ENCODE results near the gene DYNLT2B. TPM values are rescaled to one million over a fixed set of nuclear protein-coding genes. Genes with fewer than 3 reads are reported as not detected.

The DYNLT2B gene
- total RNA-seq, 3 donors from 2014 or later: 8.5 to 14.9 (median 14.1) TPM

DNA sequence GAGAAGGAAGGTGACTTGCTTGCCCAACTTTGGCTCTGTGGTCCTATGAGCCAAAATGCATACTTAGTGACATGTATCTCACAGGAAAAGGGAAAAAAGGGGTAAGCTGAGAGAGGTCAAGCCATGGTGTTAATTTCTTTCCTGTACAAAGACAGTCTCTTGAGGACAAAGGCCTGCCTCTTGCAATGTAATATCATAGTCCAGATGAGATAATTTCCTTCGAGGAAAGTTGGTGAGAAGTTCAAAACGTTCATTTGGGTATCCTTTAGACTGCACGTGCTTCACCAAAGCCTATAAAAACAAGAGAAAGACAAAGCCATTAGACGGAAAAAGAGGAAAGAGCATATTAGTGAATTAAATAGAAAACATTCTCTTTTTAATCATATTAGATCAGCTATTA, 38.5 kb upstream of the DYNLT2B start:
- TF ChIP-seq POLR2AphosphoS5 (IDR thresholded peaks at IDR 0.05) (no peak), POLR2A (IDR thresholded peaks at IDR 0.05) (no peak)
- TF ChIP-seq, protein P1, sequence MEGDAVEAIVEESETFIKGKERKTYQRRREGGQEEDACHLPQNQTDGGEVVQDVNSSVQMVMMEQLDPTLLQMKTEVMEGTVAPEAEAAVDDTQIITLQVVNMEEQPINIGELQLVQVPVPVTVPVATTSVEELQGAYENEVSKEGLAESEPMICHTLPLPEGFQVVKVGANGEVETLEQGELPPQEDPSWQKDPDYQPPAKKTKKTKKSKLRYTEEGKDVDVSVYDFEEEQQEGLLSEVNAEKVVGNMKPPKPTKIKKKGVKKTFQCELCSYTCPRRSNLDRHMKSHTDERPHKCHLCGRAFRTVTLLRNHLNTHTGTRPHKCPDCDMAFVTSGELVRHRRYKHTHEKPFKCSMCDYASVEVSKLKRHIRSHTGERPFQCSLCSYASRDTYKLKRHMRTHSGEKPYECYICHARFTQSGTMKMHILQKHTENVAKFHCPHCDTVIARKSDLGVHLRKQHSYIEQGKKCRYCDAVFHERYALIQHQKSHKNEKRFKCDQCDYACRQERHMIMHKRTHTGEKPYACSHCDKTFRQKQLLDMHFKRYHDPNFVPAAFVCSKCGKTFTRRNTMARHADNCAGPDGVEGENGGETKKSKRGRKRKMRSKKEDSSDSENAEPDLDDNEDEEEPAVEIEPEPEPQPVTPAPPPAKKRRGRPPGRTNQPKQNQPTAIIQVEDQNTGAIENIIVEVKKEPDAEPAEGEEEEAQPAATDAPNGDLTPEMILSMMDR (IDR thresholded peaks at IDR 0.05): no peak
- DNase-seq (ENCODE audit: low spot score in 2 of 2): no peak
- intact Hi-C loops (cut with DNase I; ENCODE audit: low total_unique reads): no loop called here
- Histone ChIP-seq H3K36me3 (no peaks in the 10 kb centered on the region), H3K27me3 (no peaks in the 10 kb centered on the region), H3K27ac (no peak overlapping the region), H3K4me3 (no peak overlapping the region), H3K4me1 (no peaks in the 10 kb centered on the region), H3K9me3 (no peaks in the 10 kb centered on the region)

DNA sequence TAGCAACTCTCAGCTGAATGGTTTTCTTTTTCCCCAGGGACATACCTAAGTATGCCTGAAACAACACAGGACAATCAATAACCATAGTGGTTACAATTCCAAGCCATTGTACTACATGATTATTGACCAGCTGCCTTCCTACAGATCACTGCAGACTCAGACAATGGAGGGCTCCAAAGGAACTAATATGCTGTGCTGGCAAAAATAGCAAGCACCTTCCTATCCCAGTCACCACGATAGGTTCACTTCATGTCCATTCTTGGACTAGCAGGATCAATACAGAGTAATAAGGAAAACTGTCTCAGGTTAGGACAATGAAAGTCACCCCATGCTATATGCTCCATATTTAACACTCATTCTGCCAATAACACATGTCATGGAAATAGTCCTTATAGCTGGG, 37.6 kb upstream of the DYNLT2B start:
- Histone ChIP-seq H3K4me3 (no peak overlapping the region), H3K27me3 (no peaks in the 10 kb centered on the region), H3K9me3 (no peaks in the 10 kb centered on the region), H3K4me1 (no peaks in the 10 kb centered on the region), H3K27ac (no peak overlapping the region), H3K36me3 (no peaks in the 10 kb centered on the region)
- DNase-seq (ENCODE audit: low spot score in 2 of 2): no peak
- TF ChIP-seq, protein P1 (IDR thresholded peaks at IDR 0.05): no peak
- TF ChIP-seq POLR2AphosphoS5 (IDR thresholded peaks at IDR 0.05) (no peak), POLR2A (IDR thresholded peaks at IDR 0.05) (no peak)
- intact Hi-C loops (cut with DNase I; ENCODE audit: low total_unique reads): no loop called here

GRCh38 chr3:196354132-196354531, 36.1 kb upstream of the DYNLT2B start:
- H3K36me3 ChIP-seq: no peaks in the 10 kb centered on the region
- H3K9me3 ChIP-seq: no peaks in the 10 kb centered on the region
- no peak for DNase-seq (ENCODE audit: low spot score in 2 of 2)
- intact Hi-C loops (cut with DNase I; ENCODE audit: low total_unique reads): no loop called here
- H3K4me1 ChIP-seq: no peaks in the 10 kb centered on the region
- no peak for TF ChIP-seq POLR2A (IDR thresholded peaks at IDR 0.05)
- no peak for TF ChIP-seq POLR2AphosphoS5 (IDR thresholded peaks at IDR 0.05)
- TF ChIP-seq, protein P1 (IDR thresholded peaks at IDR 0.05): no peak
- H3K27me3 ChIP-seq: no peaks in the 10 kb centered on the region
- H3K4me3 ChIP-seq: no peak overlapping the region
- no peak overlapping the region for H3K27ac ChIP-seq

DNA sequence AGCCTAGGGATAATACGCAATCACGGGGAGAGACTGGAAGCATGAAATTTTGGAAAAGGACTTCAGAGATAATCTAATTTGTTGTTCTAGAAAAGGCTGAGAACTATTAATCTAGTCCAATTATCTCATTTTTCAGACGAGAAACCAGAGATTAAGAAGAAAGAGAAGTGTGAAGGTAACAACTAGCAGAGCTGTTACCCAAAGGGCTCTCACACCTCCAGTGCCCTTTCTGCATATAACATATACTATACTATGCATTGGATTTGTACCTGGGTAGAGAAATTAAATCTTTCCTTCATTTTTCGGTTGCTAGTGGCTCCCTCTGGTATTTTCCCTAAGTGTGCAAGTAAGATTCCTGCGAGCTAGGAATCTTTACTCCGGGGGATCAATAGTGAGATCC, 33.5 kb upstream of the DYNLT2B start:
- Histone ChIP-seq H3K9me3 (no peaks in the 10 kb centered on the region), H3K36me3 (no peaks in the 10 kb centered on the region), H3K4me1 (no peaks in the 10 kb centered on the region), H3K27ac (no peak overlapping the region), H3K4me3 (no peak overlapping the region), H3K27me3 (no peaks in the 10 kb centered on the region)
- TF ChIP-seq POLR2AphosphoS5 (IDR thresholded peaks at IDR 0.05): no peak
- no peak for TF ChIP-seq POLR2A (IDR thresholded peaks at IDR 0.05)
- TF ChIP-seq, protein P1 (IDR thresholded peaks at IDR 0.05): no peak
- no peak for DNase-seq (ENCODE audit: low spot score in 2 of 2)
- intact Hi-C loops (cut with DNase I; ENCODE audit: low total_unique reads): no loop called here

- Histone ChIP-seq H3K36me3 (no peaks in the 10 kb centered on the region), H3K27me3 (no peaks in the 10 kb centered on the region), H3K4me1 (no peaks in the 10 kb centered on the region), H3K27ac (no peak overlapping the region), H3K4me3 (no peak overlapping the region), H3K9me3 (no peaks in the 10 kb centered on the region)
- intact Hi-C loops (cut with DNase I; ENCODE audit: low total_unique reads): no loop called here
- DNase-seq (ENCODE audit: low spot score in 2 of 2): no peak
- TF ChIP-seq POLR2A (IDR thresholded peaks at IDR 0.05): no peak
- TF ChIP-seq, protein P1 (IDR thresholded peaks at IDR 0.05): no peak
- TF ChIP-seq POLR2AphosphoS5 (IDR thresholded peaks at IDR 0.05): no peak
These were observed 32.0 kb upstream of the DYNLT2B start for GRCh38 chr3:196350067-196350466.
